BLaER1 treated with 17β-estradiol and CSF1 and Interleukin-3, amounts not matched to agents 10 nM and 100 nM (cell line): ENCODE results near the gene EMILIN2.
"Not testable (repeated sequence)": the region's sequence is repeated elsewhere in the genome, so short reads cannot be mapped to it uniquely, and the experiment has no call there.

Experiments used
- H3K27ac ChIP-seq, 11 experiments: shearing (Covaris generic); formaldehyde crosslinking; 2 replicates each; pipeline ENCODE4 v1.8.1; 2022
- H3K27me3 ChIP-seq, 11 experiments: shearing (Covaris generic); formaldehyde crosslinking; 2 replicates each; pipeline ENCODE4 v1.8.1; 2022
- H3K36me3 ChIP-seq, 11 experiments: shearing (Covaris generic); formaldehyde crosslinking; 2 replicates each; pipeline ENCODE4 v1.8.1; 2022
- H3K4me1 ChIP-seq, 10 experiments: shearing (Covaris generic); formaldehyde crosslinking; 2 replicates each; pipeline ENCODE4 v1.8.1; 2022
- H3K4me2 ChIP-seq, 11 experiments: shearing (Covaris generic); formaldehyde crosslinking; 2 replicates each; pipeline ENCODE4 v1.8.1; 2022
- H3K4me3 ChIP-seq, 10 experiments: shearing (Covaris generic); formaldehyde crosslinking; 2 replicates each; pipeline ENCODE4 v1.8.1; 2022
- H3K9ac ChIP-seq, 11 experiments: shearing (Covaris generic); formaldehyde crosslinking; 2 replicates each; pipeline ENCODE4 v1.8.1; 2022
- H3K9me3 ChIP-seq, 11 experiments: shearing (Covaris generic); formaldehyde crosslinking; replicated peaks in 1 of 11; 2 replicates each; pipeline ENCODE4 v1.8.1; 2022
- H4K20me1 ChIP-seq, 11 experiments: shearing (Covaris generic); formaldehyde crosslinking; 2 replicates each; pipeline ENCODE4 v1.8.1; 2022
- Cebpa-rat ChIP-seq, 11 experiments: shearing (Covaris generic); IDR thresholded peaks; 2 replicates each; pipeline ENCODE4 v1.8.1; 2022

EMILIN2 gene

GRCh38 chr18:2856547-2857170 is 9.9 kb downstream of the EMILIN2 start:
- Histone ChIP-seq H3K36me3 (peaks cover 0 to 78% (median 0%) of the 10 kb centered on the region in 11 experiments; a peak in 7 of 22 replicates), H3K9ac (peak overlapping the region in 5 of 11 experiments; percentile 28 to 67 (median 62); a peak in 9 of 22 replicates), H3K27me3 (0 out of 22 replicates have a peak, but pooled peaks cover 0 to 3% (median 0%) of the 10 kb centered on the region in 11 experiments), H3K4me2 (peak overlapping the region in 8 of 11 experiments; percentile 38 to 92 (median 65); a peak in 14 of 22 replicates), H3K27ac (peak overlapping the region in 9 of 11 experiments; percentile 1 to 80 (median 56); a peak in 14 of 22 replicates), H4K20me1 (peaks cover 0 to 91% (median 0%) of the 10 kb centered on the region in 11 experiments; a peak in 6 of 22 replicates), H3K9me3 (peaks cover 12 to 26% (median 14%) of the 10 kb centered on the region in 11 experiments), H3K4me3 (peak overlapping the region in 2 of 10 experiments; percentile 13 to 26; a peak in 2 of 20 replicates), H3K4me1 (peaks cover 0 to 75% (median 28%) of the 10 kb centered on the region in 10 experiments; a peak in 16 of 20 replicates)
- no peak for TF ChIP-seq Cebpa-rat (IDR thresholded peaks at IDR 0.05)

- Histone ChIP-seq H3K27me3 (no peaks in the 10 kb centered on the region), H3K4me2 (peak overlapping the region in 9 of 11 experiments; percentile 24 to 92 (median 63); a peak in 16 of 22 replicates)
These were observed 10.8 kb downstream of the EMILIN2 start for GRCh38 chr18:2857491-2858131.

GRCh38 chr18:2860397-2860796 is 13.6 kb downstream of the EMILIN2 start:
- H3K4me3 ChIP-seq, H3K9ac ChIP-seq: not testable (repeated sequence)
- peaks cover 0 to 81% (median 0%) of the 10 kb centered on the region in 11 experiments; a peak in 5 of 22 replicates for H4K20me1 ChIP-seq

More at GRCh38 chr18:2857491-2858131, 10.8 kb downstream of the EMILIN2 start:
- Histone ChIP-seq H4K20me1 (peaks cover 0 to 89% (median 0%) of the 10 kb centered on the region in 11 experiments; a peak in 6 of 22 replicates), H3K36me3 (peaks cover 0 to 68% (median 0%) of the 10 kb centered on the region in 11 experiments; a peak in 7 of 22 replicates), H3K4me1 (peaks cover 0 to 67% (median 28%) of the 10 kb centered on the region in 10 experiments; a peak in 16 of 20 replicates), H3K9me3 (peaks cover 12 to 26% (median 14%) of the 10 kb centered on the region in 11 experiments), H3K9ac (peak overlapping the region in 5 of 11 experiments; percentile 28 to 67 (median 62); a peak in 11 of 22 replicates), H3K4me3 (peak overlapping the region in 2 of 10 experiments; percentile 13 to 26; a peak in 1 of 20 replicates), H3K27ac (peak overlapping the region in 8 of 11 experiments; percentile 38 to 80 (median 60); a peak in 14 of 22 replicates)
- peak in 10 of 11 experiments; percentile 66 to 94 (median 86); a peak in 18 of 22 replicates for TF ChIP-seq Cebpa-rat (IDR thresholded peaks at IDR 0.05)

GRCh38 chr18:2863997-2864396 is 17.2 kb downstream of the EMILIN2 start:
- Histone ChIP-seq H4K20me1 (peaks cover 0 to 83% (median 0%) of the 10 kb centered on the region in 11 experiments; a peak in 6 of 22 replicates), H3K36me3 (peaks cover 0 to 32% (median 0%) of the 10 kb centered on the region in 11 experiments; a peak in 6 of 22 replicates), H3K4me1 (peaks cover 0 to 37% (median 0%) of the 10 kb centered on the region in 10 experiments; a peak in 6 of 20 replicates), H3K9me3 (peaks cover 15 to 54% (median 36%) of the 10 kb centered on the region in 11 experiments)
- H3K4me3 ChIP-seq, H3K27ac ChIP-seq, H3K9ac ChIP-seq, H3K27me3 ChIP-seq, H3K4me2 ChIP-seq: not testable (repeated sequence)

More at GRCh38 chr18:2860397-2860796, 13.6 kb downstream of the EMILIN2 start:
- Histone ChIP-seq H3K4me1 (peaks cover 0 to 46% (median 22%) of the 10 kb centered on the region in 10 experiments; a peak in 16 of 20 replicates), H3K36me3 (peaks cover 0 to 40% (median 0%) of the 10 kb centered on the region in 11 experiments; a peak in 7 of 22 replicates), H3K9me3 (peaks cover 16 to 31% (median 18%) of the 10 kb centered on the region in 11 experiments)
- H3K27ac ChIP-seq, H3K27me3 ChIP-seq, H3K4me2 ChIP-seq: not testable (repeated sequence)

GRCh38 chr18:2866465-2866864 is 19.7 kb downstream of the EMILIN2 start:
- not testable (repeated sequence) for H3K9ac ChIP-seq, H3K27me3 ChIP-seq, H3K27ac ChIP-seq, H3K4me3 ChIP-seq
- Histone ChIP-seq H3K9me3 (peaks cover 0 to 33% (median 22%) of the 10 kb centered on the region in 11 experiments; a peak in 20 of 22 replicates), H3K4me1 (peaks cover 0 to 55% (median 0%) of the 10 kb centered on the region in 10 experiments; a peak in 4 of 20 replicates), H3K4me2 (peak overlapping the region in 2 of 11 experiments; percentile 53 to 54; a peak in 3 of 22 replicates), H3K36me3 (peaks cover 0 to 41% (median 0%) of the 10 kb centered on the region in 11 experiments; a peak in 6 of 22 replicates), H4K20me1 (peaks cover 0 to 89% (median 0%) of the 10 kb centered on the region in 11 experiments; a peak in 6 of 22 replicates)

- Histone ChIP-seq H3K4me1 (peaks cover 0 to 68% (median 0%) of the 10 kb centered on the region in 10 experiments; a peak in 5 of 20 replicates), H3K27ac (no peak overlapping the region), H3K27me3 (no peaks in the 10 kb centered on the region)
These were observed 22.4 kb downstream of the EMILIN2 start for GRCh38 chr18:2869207-2869606.

GRCh38 chr18:2871111-2871720 is 24.4 kb downstream of the EMILIN2 start:
- H3K36me3 ChIP-seq, result peaks cover 0 to 59% (median 0%) of the 10 kb centered on the region in 11 experiments; a peak in 6 of 22 replicates
- no peaks in the 10 kb centered on the region for H3K27me3 ChIP-seq
- H4K20me1 ChIP-seq, result peaks cover 0 to 100% (median 0%) of the 10 kb centered on the region in 11 experiments; a peak in 6 of 22 replicates
- TF ChIP-seq Cebpa-rat (IDR thresholded peaks at IDR 0.05), result no peak
- H3K4me2 ChIP-seq, result peak overlapping the region in 2 of 11 experiments; percentile 0 to 40; a peak in 1 of 22 replicates
- no peak overlapping the region for H3K4me3 ChIP-seq
- peaks cover 10 to 76% (median 14%) of the 10 kb centered on the region in 10 experiments for H3K4me1 ChIP-seq
- H3K9me3 ChIP-seq, result peaks cover 0 to 20% (median 10%) of the 10 kb centered on the region in 11 experiments; a peak in 19 of 22 replicates
- no peak overlapping the region for H3K9ac ChIP-seq
- H3K27ac ChIP-seq, result no peak overlapping the region

More at GRCh38 chr18:2869207-2869606, 22.4 kb downstream of the EMILIN2 start:
- no peak overlapping the region for H3K4me2 ChIP-seq
- peaks cover 0 to 65% (median 0%) of the 10 kb centered on the region in 11 experiments; a peak in 6 of 22 replicates for H3K36me3 ChIP-seq
- peaks cover 0 to 33% (median 22%) of the 10 kb centered on the region in 11 experiments; a peak in 20 of 22 replicates for H3K9me3 ChIP-seq
- H3K4me3 ChIP-seq, result no peak overlapping the region
- H4K20me1 ChIP-seq, result peaks cover 0 to 97% (median 0%) of the 10 kb centered on the region in 11 experiments; a peak in 6 of 22 replicates
- H3K9ac ChIP-seq, result no peak overlapping the region
- TF ChIP-seq Cebpa-rat (IDR thresholded peaks at IDR 0.05), result no peak

- H3K36me3 ChIP-seq, result peaks cover 0 to 63% (median 0%) of the 10 kb centered on the region in 11 experiments; a peak in 6 of 22 replicates
- peaks cover 11 to 75% (median 14%) of the 10 kb centered on the region in 10 experiments for H3K4me1 ChIP-seq
- no peaks in the 10 kb centered on the region for H3K27me3 ChIP-seq
- peaks cover 0 to 11% (median under 1%) of the 10 kb centered on the region in 11 experiments; a peak in 8 of 22 replicates for H3K9me3 ChIP-seq
- no peak overlapping the region for H3K4me2 ChIP-seq
- H3K4me3 ChIP-seq, result no peak overlapping the region
- no peak overlapping the region for H3K27ac ChIP-seq
- peaks cover 0 to 100% (median 0%) of the 10 kb centered on the region in 11 experiments; a peak in 6 of 22 replicates for H4K20me1 ChIP-seq
- TF ChIP-seq Cebpa-rat (IDR thresholded peaks at IDR 0.05), result no peak
- no peak overlapping the region for H3K9ac ChIP-seq
These were observed 25.3 kb downstream of the EMILIN2 start for GRCh38 chr18:2872095-2872494.
